Keratinocyte (primary cell): ENCODE results near the gene ELP5.

ENCODE experiments used
- CTCF ChIP-seq, 3 experiments: IDR thresholded peaks in 1 of 3; conservative IDR thresholded peaks in 1 of 3; optimal IDR thresholded peaks in 1 of 3; 2 replicates in 2 of 3; 3 replicates in 1 of 3; pipeline versions ENCODE3 to v1.5.1; 2011; ENCODE audit warnings: low read length in 3 of 3, mild to moderate bottlenecking in 3 of 3, moderate library complexity in 2 of 3, control low read depth in 1 of 3, inconsistent platforms in 1 of 3; ENCODE audit not compliant: insufficient read depth in 2 of 3; ENCODE audit errors: extremely low read depth in 1 of 3
- EZH2 ChIP-seq: IDR thresholded peaks from one replicate; pipeline ENCODE4 v1.6.1; 2012; ENCODE audit warnings: inconsistent platforms, mild to moderate bottlenecking, low read length, moderate library complexity

GRCh38 chr17:7260651-7261378, 8.8 kb downstream of the ELP5 start:
- no peak for TF ChIP-seq EZH2
- TF ChIP-seq CTCF (optimal IDR thresholded peaks at IDR 0.05 in 1 of 3, IDR thresholded peaks at IDR 0.05 in 1 of 3, conservative IDR thresholded peaks at IDR 0.05 in 1 of 3; ENCODE audit: extremely low read depth in 1 of 3, insufficient read depth in 2 of 3, low read length in 3 of 3) = no peak
